Measurements from ENCODE around the gene APOL3.

- TF ChIP-seq POLR2A (IDR thresholded peaks at IDR 0.05; ENCODE audit: low read length) (peak; percentile 48), GATA1 (IDR thresholded peaks at IDR 0.05; ENCODE audit: low read depth, low read length) (no peak)
These were observed 30.7 kb upstream of the APOL3 start for GRCh38 chr22:36191106-36191836.
